ENCODE results near the gene GPR17.

Gene GPR17

DNA sequence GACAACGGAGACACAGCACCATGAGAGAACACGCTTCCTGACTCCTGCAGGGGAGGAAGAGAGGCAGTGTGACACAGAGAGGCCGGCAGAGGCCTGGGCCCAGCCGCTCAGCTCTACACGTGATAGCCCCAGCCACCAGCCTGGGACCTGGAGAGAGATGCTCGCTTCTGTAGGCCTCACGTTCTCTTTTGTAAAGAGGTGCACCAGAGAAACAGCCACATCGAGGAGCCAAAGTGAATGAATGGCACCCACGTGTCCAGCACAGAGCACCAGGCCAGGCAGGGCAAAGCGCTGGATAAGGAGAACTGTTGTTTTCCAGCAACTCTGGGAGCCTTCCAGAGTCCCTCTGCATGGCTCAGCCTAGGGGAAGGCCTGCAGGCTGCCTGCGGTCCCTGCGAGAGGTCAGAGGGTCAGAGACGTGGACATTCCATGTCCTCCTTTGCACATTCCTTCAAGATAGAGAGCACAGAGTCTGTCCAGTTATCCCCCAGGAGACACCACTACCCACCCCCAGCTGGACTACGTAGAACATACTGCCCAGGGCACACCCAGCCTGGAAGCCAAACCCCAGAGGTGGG is 15.2 kb downstream of the GPR17 start:
- peak overlapping the region; percentile 8 for H2AK5ac ChIP-seq (ENCODE audit: low read length)
- H3K79me2 ChIP-seq (ENCODE audit: control insufficient read depth, insufficient read depth, low read length, poor library complexity) = peaks cover 4% of the 10 kb centered on the region
- DNase-seq = peak in 1 of 2 donors; percentile 40
- no CpG with 5 or more reads among the region's 14 CpGs for WGBS (ENCODE audit: extremely low coverage, insufficient coverage, insufficient read length)
- peaks cover 20% of the 10 kb centered on the region for H3K79me1 ChIP-seq (ENCODE audit: low read length)
- peak overlapping the region; percentile 7 for H3K14ac ChIP-seq (ENCODE audit: low read length)
- no peak overlapping the region for H3K23ac ChIP-seq (ENCODE audit: low read length)
- H4K8ac ChIP-seq (ENCODE audit: low read depth, low read length) = no peak overlapping the region
- no peaks in the 10 kb centered on the region for H3K36me3 ChIP-seq (ENCODE audit: control insufficient read depth in 1 of 2, insufficient read depth in 2 of 2, low read length in 2 of 2)
- H3K4me3 ChIP-seq (ENCODE audit: low read depth, low read length) = no peak overlapping the region
- H3K4ac ChIP-seq (ENCODE audit: low read depth, low read length) = no peak overlapping the region
- H2AFZ ChIP-seq (ENCODE audit: insufficient read depth, low read length, poor library complexity) = no peak overlapping the region
- peak overlapping the region; percentile 8 for H2BK5ac ChIP-seq (ENCODE audit: low read depth, low read length, poor library complexity)
- H2BK120ac ChIP-seq (ENCODE audit: insufficient read depth, low read length, poor library complexity) = peak overlapping the region; percentile 67
- H3K4me2 ChIP-seq (ENCODE audit: low read length) = no peak overlapping the region
- peaks cover 5% of the 10 kb centered on the region for H3K27me3 ChIP-seq (ENCODE audit: insufficient read depth, low read length)
- H3K9ac ChIP-seq (ENCODE audit: low read length) = no peak overlapping the region
- H3K4me1 ChIP-seq (ENCODE audit: control insufficient read depth in 1 of 2, insufficient read depth in 2 of 2, low read length in 2 of 2) = peaks cover 32 to 45% of the 10 kb centered on the region in 2 experiments
- peak overlapping the region; percentile 6 for H2BK12ac ChIP-seq (ENCODE audit: low read length)
- H4K12ac ChIP-seq (ENCODE audit: low read depth, low read length) = no peak overlapping the region
- peaks cover 8% of the 10 kb centered on the region for H3K9me3 ChIP-seq (ENCODE audit: insufficient read depth, low read depth, low read length)
- peak overlapping the region; percentile 12 for H3K18ac ChIP-seq (ENCODE audit: low read length)
- peak overlapping the region; percentile 33 for H4K91ac ChIP-seq (ENCODE audit: low read depth, low read length)
- H3K27ac ChIP-seq (ENCODE audit: low read depth, low read length) = peak overlapping the region; percentile 77

DNA sequence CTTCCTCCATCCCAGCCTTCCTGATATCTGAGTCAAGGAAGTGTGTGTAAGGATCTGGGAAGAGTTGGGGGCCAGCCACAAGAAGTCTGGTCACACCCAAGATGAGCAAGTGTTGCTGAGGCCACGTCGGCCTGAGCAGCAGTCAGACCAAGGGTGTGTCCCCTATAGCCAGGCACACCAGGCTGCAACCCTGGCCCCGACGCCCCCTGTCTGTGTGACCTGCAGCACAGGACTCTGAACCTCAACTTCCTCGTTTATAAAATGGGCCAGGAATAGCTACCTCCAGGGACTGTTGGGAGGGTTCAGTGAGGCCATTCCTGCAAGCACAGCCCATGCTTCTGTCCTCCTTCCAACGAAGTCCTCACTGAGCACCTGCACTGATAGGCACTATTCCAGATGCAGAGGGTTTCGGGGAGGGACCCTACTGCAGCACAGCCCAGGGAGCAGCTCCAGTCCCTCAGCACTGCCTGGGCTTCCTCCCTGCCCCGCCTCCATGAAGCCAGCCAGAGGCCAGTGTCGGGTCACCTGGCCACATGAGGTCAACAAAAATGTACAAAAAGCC is 16.1 kb downstream of the GPR17 start:
- Histone ChIP-seq H2AFZ (ENCODE audit: insufficient read depth, low read length, poor library complexity) (no peak overlapping the region), H3K27ac (ENCODE audit: low read depth, low read length) (no peak overlapping the region), H3K4me3 (ENCODE audit: low read depth, low read length) (no peak overlapping the region), H2BK120ac (ENCODE audit: insufficient read depth, low read length, poor library complexity) (peak overlapping the region; percentile 67), H3K14ac (ENCODE audit: low read length) (peak overlapping the region; percentile 45), H3K9me3 (ENCODE audit: insufficient read depth, low read depth, low read length) (peaks cover 8% of the 10 kb centered on the region), H2BK5ac (ENCODE audit: low read depth, low read length, poor library complexity) (peak overlapping the region; percentile 12), H3K18ac (ENCODE audit: low read length) (peak overlapping the region; percentile 66), H4K91ac (ENCODE audit: low read depth, low read length) (peak overlapping the region; percentile 33), H3K4me2 (ENCODE audit: low read length) (no peak overlapping the region), H3K9ac (ENCODE audit: low read length) (no peak overlapping the region), H3K4me1 (ENCODE audit: control insufficient read depth in 1 of 2, insufficient read depth in 2 of 2, low read length in 2 of 2) (peaks cover 32 to 45% of the 10 kb centered on the region in 2 experiments), H3K79me1 (ENCODE audit: low read length) (peaks cover 20% of the 10 kb centered on the region), H3K27me3 (ENCODE audit: insufficient read depth, low read length) (peaks cover 5% of the 10 kb centered on the region), H2BK12ac (ENCODE audit: low read length) (peak overlapping the region; percentile 65), H3K36me3 (ENCODE audit: control insufficient read depth in 1 of 2, insufficient read depth in 2 of 2, low read length in 2 of 2) (no peaks in the 10 kb centered on the region), H2AK5ac (ENCODE audit: low read length) (peak overlapping the region; percentile 51), H4K8ac (ENCODE audit: low read depth, low read length) (peak overlapping the region; percentile 47), H3K79me2 (ENCODE audit: control insufficient read depth, insufficient read depth, low read length, poor library complexity) (peaks cover 4% of the 10 kb centered on the region), H3K23ac (ENCODE audit: low read length) (no peak overlapping the region), H3K4ac (ENCODE audit: low read depth, low read length) (no peak overlapping the region), H4K12ac (ENCODE audit: low read depth, low read length) (no peak overlapping the region)
- WGBS (ENCODE audit: extremely low coverage, insufficient coverage, insufficient read length) = no CpG with 5 or more reads among the region's 9 CpGs
- no peak for DNase-seq

DNA sequence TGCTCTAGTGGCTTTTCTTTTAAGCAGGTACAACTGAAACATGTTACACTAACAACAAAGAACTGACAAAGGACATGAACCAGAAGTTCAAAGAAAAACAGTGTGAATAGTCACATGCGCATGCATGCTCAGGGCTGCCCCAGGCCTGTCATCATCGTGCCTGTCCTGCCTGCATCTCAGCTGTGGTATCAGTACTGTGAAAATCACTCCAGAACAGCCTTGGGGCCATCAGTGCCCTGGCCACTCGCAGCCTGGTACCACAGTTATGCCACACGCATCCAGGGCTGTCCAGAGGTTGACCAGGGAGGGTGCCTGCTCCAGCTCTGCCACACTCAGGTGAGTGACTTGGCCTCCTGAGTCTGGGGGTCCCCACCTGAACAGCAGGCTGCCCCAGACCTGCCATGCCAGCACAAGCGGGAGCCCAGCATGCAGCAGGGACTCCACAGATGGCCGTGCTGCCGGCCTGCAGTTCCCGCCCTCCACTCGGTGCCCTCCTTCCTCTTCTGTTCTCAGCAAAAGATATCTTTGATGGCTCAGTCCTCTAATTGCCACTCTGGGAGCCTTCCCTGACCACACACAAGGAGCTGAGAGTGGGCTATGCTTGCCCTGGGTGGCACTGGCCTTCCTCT is 17.1 kb downstream of the GPR17 start:
- Histone ChIP-seq H3K79me1 (ENCODE audit: low read length) (peaks cover 20% of the 10 kb centered on the region), H3K4me2 (ENCODE audit: low read length) (no peak overlapping the region), H3K23ac (ENCODE audit: low read length) (no peak overlapping the region), H3K36me3 (ENCODE audit: control insufficient read depth in 1 of 2, insufficient read depth in 2 of 2, low read length in 2 of 2) (no peaks in the 10 kb centered on the region), H4K91ac (ENCODE audit: low read depth, low read length) (no peak overlapping the region), H2AFZ (ENCODE audit: insufficient read depth, low read length, poor library complexity) (peak overlapping the region; percentile 50), H3K27me3 (ENCODE audit: insufficient read depth, low read length) (peaks cover 5% of the 10 kb centered on the region), H2BK120ac (ENCODE audit: insufficient read depth, low read length, poor library complexity) (no peak overlapping the region), H3K4ac (ENCODE audit: low read depth, low read length) (no peak overlapping the region), H3K4me1 (ENCODE audit: control insufficient read depth in 1 of 2, insufficient read depth in 2 of 2, low read length in 2 of 2) (peaks cover 32 to 45% of the 10 kb centered on the region in 2 experiments), H3K9ac (ENCODE audit: low read length) (no peak overlapping the region), H3K9me3 (ENCODE audit: insufficient read depth, low read depth, low read length) (peaks cover 8% of the 10 kb centered on the region), H2BK12ac (ENCODE audit: low read length) (peak overlapping the region; percentile 3), H3K27ac (ENCODE audit: low read depth, low read length) (no peak overlapping the region), H3K14ac (ENCODE audit: low read length) (no peak overlapping the region), H2AK5ac (ENCODE audit: low read length) (no peak overlapping the region), H2BK5ac (ENCODE audit: low read depth, low read length, poor library complexity) (no peak overlapping the region), H3K4me3 (ENCODE audit: low read depth, low read length) (no peak overlapping the region), H4K12ac (ENCODE audit: low read depth, low read length) (no peak overlapping the region), H4K8ac (ENCODE audit: low read depth, low read length) (no peak overlapping the region), H3K79me2 (ENCODE audit: control insufficient read depth, insufficient read depth, low read length, poor library complexity) (peaks cover 4% of the 10 kb centered on the region), H3K18ac (ENCODE audit: low read length) (peak overlapping the region; percentile 71)
- DNase-seq = no peak
- no CpG with 5 or more reads among the region's 9 CpGs for WGBS (ENCODE audit: extremely low coverage, insufficient coverage, insufficient read length)

DNA sequence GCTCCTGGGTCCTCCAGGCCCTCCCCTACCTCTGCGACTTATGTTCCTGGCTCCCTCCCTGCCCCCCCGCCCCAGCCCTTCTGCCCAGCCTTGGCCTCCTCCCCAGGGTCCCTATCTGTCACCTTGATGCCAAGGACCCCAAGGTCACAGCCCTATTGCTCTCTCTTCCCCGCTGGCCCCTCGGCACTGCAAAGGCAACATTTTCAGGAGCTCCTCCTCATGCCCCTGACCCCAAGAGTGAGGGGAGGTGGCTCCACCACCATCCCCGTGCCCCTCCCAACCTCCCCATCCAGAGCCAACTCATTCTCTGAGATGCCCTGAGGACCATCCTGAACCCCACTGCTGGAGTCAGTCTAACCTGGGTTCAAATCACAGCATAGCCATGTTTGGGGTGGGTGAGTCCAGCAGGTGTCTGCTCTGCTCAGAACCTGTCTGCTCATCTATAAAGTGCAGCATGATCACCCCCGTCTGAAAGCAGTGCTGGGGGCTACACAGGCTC is 17.7 kb downstream of the GPR17 start:
- H3K14ac ChIP-seq (ENCODE audit: low read length) = no peak overlapping the region
- peaks cover 8% of the 10 kb centered on the region for H3K9me3 ChIP-seq (ENCODE audit: insufficient read depth, low read depth, low read length)
- no peak overlapping the region for H4K12ac ChIP-seq (ENCODE audit: low read depth, low read length)
- H2AK5ac ChIP-seq (ENCODE audit: low read length) = no peak overlapping the region
- no peak overlapping the region for H3K9ac ChIP-seq (ENCODE audit: low read length)
- H3K4me2 ChIP-seq (ENCODE audit: low read length) = peak overlapping the region; percentile 59
- H2BK120ac ChIP-seq (ENCODE audit: insufficient read depth, low read length, poor library complexity) = no peak overlapping the region
- no peak overlapping the region for H3K4ac ChIP-seq (ENCODE audit: low read depth, low read length)
- H3K27ac ChIP-seq (ENCODE audit: low read depth, low read length) = no peak overlapping the region
- no peak overlapping the region for H2BK5ac ChIP-seq (ENCODE audit: low read depth, low read length, poor library complexity)
- no peak overlapping the region for H2AFZ ChIP-seq (ENCODE audit: insufficient read depth, low read length, poor library complexity)
- no peak overlapping the region for H4K91ac ChIP-seq (ENCODE audit: low read depth, low read length)
- peaks cover 32 to 45% of the 10 kb centered on the region in 2 experiments for H3K4me1 ChIP-seq (ENCODE audit: control insufficient read depth in 1 of 2, insufficient read depth in 2 of 2, low read length in 2 of 2)
- no peak for DNase-seq
- H3K27me3 ChIP-seq (ENCODE audit: insufficient read depth, low read length) = peaks cover 5% of the 10 kb centered on the region
- H3K4me3 ChIP-seq (ENCODE audit: low read depth, low read length) = no peak overlapping the region
- no CpG with 5 or more reads among the region's 6 CpGs for WGBS (ENCODE audit: extremely low coverage, insufficient coverage, insufficient read length)
- H3K79me1 ChIP-seq (ENCODE audit: low read length) = peaks cover 20% of the 10 kb centered on the region
- peak overlapping the region; percentile 50 for H2BK12ac ChIP-seq (ENCODE audit: low read length)
- no peak overlapping the region for H3K18ac ChIP-seq (ENCODE audit: low read length)
- H4K8ac ChIP-seq (ENCODE audit: low read depth, low read length) = no peak overlapping the region
- peaks cover 4% of the 10 kb centered on the region for H3K79me2 ChIP-seq (ENCODE audit: control insufficient read depth, insufficient read depth, low read length, poor library complexity)
- H3K36me3 ChIP-seq (ENCODE audit: control insufficient read depth in 1 of 2, insufficient read depth in 2 of 2, low read length in 2 of 2) = no peaks in the 10 kb centered on the region
- H3K23ac ChIP-seq (ENCODE audit: low read length) = no peak overlapping the region

All from trophoblast cell (in vitro differentiated cells and primary cell).